ENCODE results near the gene GNLY. TPM values are rescaled to one million over a fixed set of nuclear protein-coding genes. Genes with fewer than 3 reads are reported as not detected.
A peak's percentile ranks its signal among the peaks of the same experiment; 100 is the strongest.

The GNLY gene
- total and polyA plus RNA-seq, 2 donors (not counting 3 experiments of a cell fraction or from before 2014, with no cell fraction given), result not detected

- Histone ChIP-seq H4K20me1 (replicated peaks; ENCODE audit: control insufficient read depth, extremely low read depth, insufficient read depth, low read length) (no peaks in the 10 kb centered on the region), H3K79me2 (ENCODE audit: control insufficient read depth, insufficient read depth, low read length) (no peaks in the 10 kb centered on the region), H2AFZ (ENCODE audit: low read depth, low read length) (no peak overlapping the region), H3K9me1 (replicated peaks; ENCODE audit: control insufficient read depth, extremely low read depth, insufficient read depth, low read length) (no peaks in the 10 kb centered on the region), H3K36me3 (ENCODE audit: control insufficient read depth in 2 of 2, extremely low read depth in 1 of 2, insufficient read depth in 2 of 2, low read length in 2 of 2) (no peaks in the 10 kb centered on the region), H3K27ac (ENCODE audit: insufficient read depth, low read depth, low read length) (no peak overlapping the region), H3K9me3 (replicated peaks; ENCODE audit: control insufficient read depth, insufficient read depth, low read length) (no peaks in the 10 kb centered on the region), H3K4me2 (ENCODE audit: insufficient read depth, low read length) (no peak overlapping the region), H3K9ac (replicated peaks; ENCODE audit: extremely low read depth, insufficient read depth, low read length) (no peak overlapping the region), H3K4me1 (ENCODE audit: control insufficient read depth, extremely low read depth, insufficient read depth, low read length) (peaks cover 14% of the 10 kb centered on the region), H3K4me3 (replicated peaks in 1 of 3; ENCODE audit: insufficient read depth in 1 of 3, low read depth in 1 of 3, low read length in 3 of 3) (no peak overlapping the region), H3K27me3 (ENCODE audit: control insufficient read depth in 2 of 2, insufficient read depth in 2 of 2, low read length in 2 of 2) (no peaks in the 10 kb centered on the region)
- BruUV-seq (replicated peaks), result no TSS peak
- CTCF ChIA-PET, result interaction anchor here (0.6 to 8.8 kb wide), 12 partner anchors 10 to 283 kb away, joined by 3 to 137 read pairs (median 8); partner anchors contain the start of gene GNLY
- no peak for TF ChIP-seq MAX (IDR thresholded peaks at IDR 0.05; ENCODE audit: insufficient read depth, insufficient read length)
- no peak for TF ChIP-seq CTCF (IDR thresholded peaks at IDR 0.05; ENCODE audit: extremely low read depth in 1 of 2, insufficient read depth in 1 of 2, low read depth in 1 of 2, low read length in 2 of 2)
- TF ChIP-seq EZH2 (IDR thresholded peaks at IDR 0.05; ENCODE audit: borderline replicate concordance, low read depth, low read length, severe bottlenecking), result no peak
- TF ChIP-seq MYC (IDR thresholded peaks at IDR 0.05; ENCODE audit: low read depth, low read length), result no peak
- TF ChIP-seq POLR2AphosphoS5 (IDR thresholded peaks at IDR 0.05; ENCODE audit: insufficient read depth, low read depth, low read length), result no peak
- TF ChIP-seq FOS (IDR thresholded peaks at IDR 0.05; ENCODE audit: borderline replicate concordance, insufficient read depth, low read length), result no peak
- no peak for TF ChIP-seq POLR2A (IDR thresholded peaks at IDR 0.05; ENCODE audit: low read depth, low read length)
- TF ChIP-seq GATA2 (IDR thresholded peaks at IDR 0.05; ENCODE audit: insufficient read depth, insufficient read length, low read depth, low read length), result no peak
- TF ChIP-seq JUN (IDR thresholded peaks at IDR 0.05; ENCODE audit: borderline replicate concordance, insufficient read depth, insufficient read length, low read depth), result no peak
- FAIRE-seq (no peak), DNase-seq (ENCODE audit: low read depth, low spot score) (peak; percentile 9)
- intact Hi-C loops (cut with micrococcal nuclease), result no loop called here
- dilution Hi-C loops (cut with MboI; ENCODE audit: extremely low pct_ligation_motif_present, low sequenced_read_pairs), result loop anchor here (25.0 kb wide), 1 partner anchor 103 kb away; no protein-coding TSS in a partner anchor
- POLR2A ChIA-PET, result no interaction called here
Observed at GRCh38 chr2:85709401-85709811, 15.2 kb downstream of the GNLY start.

Data from endothelial cell of umbilical vein (primary cell).